Measurements from ENCODE around the gene PPP6R1.

The PPP6R1 gene

GRCh38 chr19:55241935-55242464, 16.8 kb downstream of the PPP6R1 start:
- TF ChIP-seq CTCF (IDR thresholded peaks at IDR 0.05; ENCODE audit: low read depth, low read length, missing control alignments) = no peak
- H3K4me3 ChIP-seq (replicated peaks; ENCODE audit: low read depth, low read length) = no peak overlapping the region
- no peak for DNase-seq (ENCODE audit: extremely low read depth, low read depth)

GRCh38 chr19:55241143-55241934, 17.5 kb downstream of the PPP6R1 start:
- no peak for TF ChIP-seq CTCF (IDR thresholded peaks at IDR 0.05; ENCODE audit: low read depth, low read length, missing control alignments)
- H3K4me3 ChIP-seq (replicated peaks; ENCODE audit: low read depth, low read length) = no peak overlapping the region
- DNase-seq (ENCODE audit: extremely low read depth, low read depth) = no peak

- no peak for TF ChIP-seq CTCF (IDR thresholded peaks at IDR 0.05; ENCODE audit: low read depth, low read length, missing control alignments)
- no peak overlapping the region for H3K4me3 ChIP-seq (replicated peaks; ENCODE audit: low read depth, low read length)
- DNase-seq (ENCODE audit: extremely low read depth, low read depth) = no peak
Measured at GRCh38 chr19:55240713-55241020, 18.1 kb downstream of the PPP6R1 start.

- TF ChIP-seq CTCF (IDR thresholded peaks at IDR 0.05; ENCODE audit: low read depth, low read length, missing control alignments) = no peak
- DNase-seq (ENCODE audit: extremely low read depth, low read depth) = no peak
- H3K4me3 ChIP-seq (replicated peaks; ENCODE audit: low read depth, low read length) = no peak overlapping the region
Measured at GRCh38 chr19:55239004-55239403, 19.8 kb downstream of the PPP6R1 start.

GRCh38 chr19:55238030-55238429, 20.8 kb downstream of the PPP6R1 start:
- H3K4me3 ChIP-seq (replicated peaks; ENCODE audit: low read depth, low read length) = no peak overlapping the region
- TF ChIP-seq CTCF (IDR thresholded peaks at IDR 0.05; ENCODE audit: low read depth, low read length, missing control alignments) = no peak
- no peak for DNase-seq (ENCODE audit: extremely low read depth, low read depth)

- DNase-seq (ENCODE audit: extremely low read depth, low read depth) = no peak
- TF ChIP-seq CTCF (IDR thresholded peaks at IDR 0.05; ENCODE audit: low read depth, low read length, missing control alignments) = no peak
- H3K4me3 ChIP-seq (replicated peaks; ENCODE audit: low read depth, low read length) = no peak overlapping the region
Measured at GRCh38 chr19:55232986-55233385, 25.8 kb downstream of the PPP6R1 start.

- H3K4me3 ChIP-seq (replicated peaks; ENCODE audit: low read depth, low read length) = no peak overlapping the region
- DNase-seq (ENCODE audit: extremely low read depth, low read depth) = no peak
- no peak for TF ChIP-seq CTCF (IDR thresholded peaks at IDR 0.05; ENCODE audit: low read depth, low read length, missing control alignments)
Measured at GRCh38 chr19:55232286-55232602, 26.6 kb downstream of the PPP6R1 start.
